HG02610 (cell line): ENCODE measurements around the gene RXRA.
"Not testable (repeated sequence)": the region's sequence is repeated elsewhere in the genome, so short reads cannot be mapped to it uniquely, and the experiment has no call there.

Experiments used
- ATAC-seq: cut with Tn5 transposase; IDR thresholded peaks from one replicate; pipeline ENCODE4 v1.9.1; 2021; ENCODE audit warnings: mild to moderate bottlenecking, moderate library complexity; ENCODE audit not compliant: unreplicated experiment

The RXRA gene

GRCh38 chr9:134307674-134308638 is 18.3 kb upstream of the RXRA start:
- no peak for ATAC-seq

GRCh38 chr9:134308639-134309220 is 17.5 kb upstream of the RXRA start:
- ATAC-seq: not testable (repeated sequence)

GRCh38 chr9:134313470-134313869 is 12.8 kb upstream of the RXRA start:
- ATAC-seq: no peak

GRCh38 chr9:134314039-134314949 is 12.0 kb upstream of the RXRA start:
- ATAC-seq: no peak

GRCh38 chr9:134314950-134315715 is 11.1 kb upstream of the RXRA start:
- no peak for ATAC-seq

- ATAC-seq: no peak
These were observed 10.4 kb upstream of the RXRA start for GRCh38 chr9:134315716-134316448.

GRCh38 chr9:134316449-134317160 is 9.7 kb upstream of the RXRA start:
- ATAC-seq: no peak

- ATAC-seq: no peak
These were observed 8.9 kb upstream of the RXRA start for GRCh38 chr9:134317400-134317789.

- ATAC-seq: no peak
These were observed 8.4 kb upstream of the RXRA start for GRCh38 chr9:134317790-134318414.

GRCh38 chr9:134318481-134318891 is 7.8 kb upstream of the RXRA start:
- ATAC-seq: no peak

- ATAC-seq: no peak
These were observed 7.3 kb upstream of the RXRA start for GRCh38 chr9:134318941-134319305.

GRCh38 chr9:134319306-134320125 is 6.7 kb upstream of the RXRA start:
- ATAC-seq: no peak

- no peak for ATAC-seq
These were observed 6.0 kb upstream of the RXRA start for GRCh38 chr9:134320126-134320867.

GRCh38 chr9:134320868-134321471 is 5.3 kb upstream of the RXRA start:
- no peak for ATAC-seq

GRCh38 chr9:134321531-134321930 is 4.7 kb upstream of the RXRA start:
- ATAC-seq: no peak

GRCh38 chr9:134321946-134322741 is 4.1 kb upstream of the RXRA start:
- no peak for ATAC-seq
